Hematopoietic multipotent progenitor cell treated with erythropoietin and hydrocortisone succinate and interleukin-3 and kit ligand, for 6 days (in vitro differentiated cells): ENCODE results near the gene PIKFYVE.
"Not testable (repeated sequence)": the region's sequence is repeated elsewhere in the genome, so short reads cannot be mapped to it uniquely, and the experiment has no call there.

Experiments
- DNase-seq: peaks from one replicate; pipeline ENCODE4 v3.0.0-alpha.2; 2015

PIKFYVE gene

DNA sequence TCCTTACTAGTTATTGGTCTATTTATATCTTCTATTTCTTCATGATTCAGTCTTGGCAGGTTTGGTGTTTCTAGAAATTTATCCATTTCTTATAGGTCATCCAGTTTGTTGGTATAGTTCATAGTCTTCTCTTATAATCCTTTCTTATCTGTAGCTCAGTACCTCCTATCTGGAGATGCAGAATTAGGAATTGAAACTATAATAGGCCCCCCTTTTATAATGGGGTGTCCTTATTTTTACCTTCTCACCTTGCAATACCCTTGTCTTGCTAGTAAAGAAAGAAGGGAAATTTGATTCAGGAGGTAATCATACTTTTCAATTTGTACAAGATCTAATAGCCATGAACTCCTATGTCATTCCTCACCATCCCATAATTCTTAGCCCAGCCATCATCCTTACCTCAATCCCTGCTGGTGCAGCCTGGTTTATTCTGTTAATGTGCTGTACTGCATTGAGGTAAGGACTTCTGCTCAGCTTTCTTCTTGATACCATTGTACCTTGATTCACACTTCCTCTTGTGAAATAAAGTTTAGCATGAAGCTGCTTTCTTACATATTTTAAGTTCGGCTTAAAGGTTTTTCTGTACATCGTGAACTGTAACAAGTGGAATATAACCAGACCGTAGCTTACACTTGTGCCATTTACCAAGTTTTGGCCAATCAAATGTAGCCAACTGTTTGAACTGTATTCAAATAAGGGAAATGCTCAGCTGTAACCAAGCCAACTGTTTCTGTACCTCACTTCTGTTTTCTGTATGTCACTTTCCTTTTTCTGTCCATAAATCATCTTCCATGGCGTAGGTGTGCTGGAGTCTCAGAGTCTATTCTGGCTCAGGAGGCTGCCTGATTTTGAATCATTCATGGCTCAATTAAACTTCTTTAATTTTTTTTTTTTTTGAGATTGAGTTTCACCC lies 100.4 kb downstream of the PIKFYVE start:
- peak; percentile 43 for DNase-seq

DNA sequence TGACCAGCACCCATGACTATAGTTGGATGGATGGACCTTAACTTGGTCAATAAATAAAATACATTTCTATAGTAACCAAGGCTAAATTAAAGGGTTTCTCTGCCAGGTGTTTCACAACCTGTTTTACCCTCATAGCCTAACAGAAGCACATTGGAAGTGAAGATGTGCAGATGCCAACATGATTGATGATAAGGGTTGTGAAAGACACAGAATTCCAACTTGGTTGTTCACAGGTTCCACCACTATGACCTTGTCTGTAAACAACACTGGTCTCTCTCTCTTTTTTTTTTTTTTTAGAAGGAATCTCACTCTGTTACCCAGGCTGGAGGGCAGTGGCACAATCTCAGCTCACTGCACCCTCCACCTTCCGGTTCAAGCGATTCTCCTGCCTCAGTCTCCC lies 103.0 kb downstream of the PIKFYVE start:
- no peak for DNase-seq

DNA sequence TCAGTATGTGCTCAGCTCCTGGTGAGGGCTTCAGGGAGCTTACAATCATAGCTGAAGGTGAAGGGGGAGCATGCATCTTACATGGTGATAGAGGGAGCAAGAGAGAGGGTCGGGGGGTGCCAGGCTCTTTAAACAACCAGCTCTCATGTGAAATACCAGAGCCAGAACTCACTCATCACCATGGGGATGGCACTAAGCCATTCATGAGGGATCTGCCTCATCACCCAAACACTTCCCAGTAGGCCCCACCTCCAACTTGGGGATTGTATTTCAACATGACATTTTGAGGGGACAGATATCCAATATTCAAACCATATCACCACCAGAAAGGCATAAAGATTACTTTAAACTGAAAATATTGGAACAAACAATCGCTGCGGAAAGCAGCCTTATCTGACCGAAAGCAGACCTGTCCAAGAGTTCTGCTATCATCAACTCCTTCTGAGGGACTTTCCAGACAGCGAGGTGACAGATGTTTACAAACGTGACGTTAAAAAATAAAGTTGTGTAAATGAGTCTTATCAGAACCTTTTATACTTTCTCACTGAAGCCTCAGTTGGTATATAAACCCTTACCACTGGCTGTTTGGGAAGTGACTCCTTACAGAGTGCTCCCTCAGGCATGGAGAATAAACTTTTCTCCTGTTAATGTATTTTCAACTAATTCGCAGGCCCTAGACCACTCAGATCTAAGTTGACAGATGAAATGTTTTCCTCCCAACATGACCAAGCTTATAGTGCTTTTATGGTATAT lies 105.0 kb downstream of the PIKFYVE start:
- peak; percentile 65 for DNase-seq

DNA sequence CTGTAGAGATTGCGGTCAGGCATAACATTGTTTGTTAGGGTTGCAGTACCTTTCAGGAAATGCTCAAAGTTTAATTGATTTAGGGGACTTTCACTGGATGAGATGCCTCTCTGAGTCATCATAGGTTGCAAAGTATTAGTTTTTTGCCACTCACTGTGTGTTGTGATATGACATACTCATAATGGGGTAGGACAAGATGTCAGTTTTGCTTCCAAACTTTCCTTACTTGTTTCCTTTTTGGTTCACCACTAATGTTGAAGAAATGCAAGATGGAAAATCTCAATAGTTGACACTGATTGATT lies 105.5 kb downstream of the PIKFYVE start:
- DNase-seq: no peak

DNA sequence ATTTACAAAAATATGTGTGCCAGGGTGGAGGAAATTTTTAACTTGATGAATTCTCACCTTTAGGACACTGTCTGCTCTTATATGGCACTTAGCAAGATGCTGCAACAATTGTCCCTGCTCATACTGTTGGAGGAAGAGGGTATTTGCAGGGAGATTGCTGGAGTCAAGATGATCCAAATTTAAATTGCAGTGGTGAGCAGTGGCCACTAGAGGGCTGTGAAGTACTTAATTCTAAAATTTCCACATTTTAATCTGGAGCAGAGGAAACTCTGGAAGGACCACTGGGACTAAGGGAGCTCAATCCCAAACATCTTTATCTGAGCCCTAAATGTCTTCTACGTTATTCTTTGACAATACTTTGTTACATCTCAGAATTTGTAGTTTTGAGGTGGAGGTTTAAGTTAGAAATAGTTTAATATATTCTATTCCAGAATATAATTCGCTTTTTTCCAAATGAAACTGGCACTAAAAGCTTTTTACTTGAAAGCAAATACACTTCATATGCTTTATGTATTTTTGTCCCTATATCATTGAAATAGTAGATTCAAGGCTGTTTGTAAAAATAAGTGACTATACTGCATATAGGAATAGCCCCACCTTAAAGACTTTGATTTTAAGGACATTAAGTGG lies 107.5 kb downstream of the PIKFYVE start:
- DNase-seq: peak; percentile 70

DNA sequence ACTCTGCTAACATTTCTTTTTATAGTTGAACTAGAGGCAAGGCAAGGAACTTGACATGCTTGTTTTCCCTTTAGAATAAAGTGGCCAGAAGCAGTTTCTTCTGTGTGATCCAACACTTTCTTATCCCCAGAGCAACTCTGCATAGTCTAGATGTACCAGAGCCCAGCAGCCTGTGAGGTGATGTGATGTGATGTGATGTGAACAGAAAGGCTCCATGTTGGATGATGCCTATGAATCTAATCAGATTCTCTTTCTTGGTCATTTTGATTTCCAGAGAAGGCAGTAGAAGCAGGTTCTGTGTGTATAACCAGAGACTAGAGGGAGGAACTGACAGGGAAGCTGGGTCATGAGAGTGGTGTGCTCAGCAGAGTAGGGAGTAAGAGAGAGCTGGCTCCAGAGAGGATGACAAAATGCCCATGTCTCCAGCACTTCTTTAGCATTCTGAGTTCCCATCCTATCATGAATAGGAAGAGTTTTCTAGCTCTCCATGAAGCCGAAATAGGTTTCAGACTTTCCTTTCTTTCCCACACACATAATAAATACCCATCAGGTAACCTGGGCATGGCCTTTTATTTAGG lies 109.5 kb downstream of the PIKFYVE start:
- DNase-seq: no peak

DNA sequence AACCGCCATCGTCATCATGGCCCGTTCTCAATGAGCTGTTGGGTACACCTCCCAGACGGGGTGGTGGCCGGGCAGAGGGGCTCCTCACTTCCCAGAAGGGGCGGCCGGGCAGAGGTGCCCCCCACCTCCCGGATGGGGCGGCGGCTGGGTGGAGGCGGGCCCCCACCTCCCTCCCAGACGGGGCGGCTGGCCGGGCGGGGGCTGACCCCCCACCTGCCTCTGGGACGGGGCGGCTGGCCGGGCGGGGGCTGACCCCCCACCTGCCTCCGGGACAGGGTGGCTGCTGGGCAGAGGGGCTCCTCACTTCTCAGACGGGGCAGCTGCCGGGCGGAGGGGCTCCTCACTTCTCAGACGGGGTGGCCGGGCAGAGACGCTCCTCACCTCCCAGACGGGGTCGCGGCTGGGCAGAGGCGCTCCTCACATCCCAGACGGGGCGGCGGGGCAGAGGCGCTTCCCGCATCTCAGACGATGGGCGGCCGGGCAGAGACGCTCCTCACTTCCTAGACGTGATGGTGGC lies 111.3 kb downstream of the PIKFYVE start:
- not testable (repeated sequence) for DNase-seq

DNA sequence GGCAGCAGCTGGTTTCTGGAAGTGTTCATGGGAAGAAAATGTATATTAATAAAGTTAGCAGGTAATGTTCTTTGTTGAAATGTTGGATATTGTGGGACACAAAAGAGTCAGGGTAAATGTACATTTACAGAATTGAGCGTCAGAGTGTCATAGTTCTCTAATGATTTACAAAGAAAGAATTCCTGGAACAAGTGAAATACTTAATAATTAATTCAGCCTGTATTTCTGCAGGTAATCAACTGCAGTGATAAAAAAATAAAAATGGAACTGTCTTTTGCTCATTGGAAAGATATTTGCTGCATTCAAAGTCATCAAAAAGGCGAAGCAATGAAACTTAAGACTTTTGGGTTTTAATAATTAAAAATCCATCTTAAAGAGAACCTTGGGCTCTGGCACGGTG lies 113.1 kb downstream of the PIKFYVE start:
- DNase-seq: no peak

DNA sequence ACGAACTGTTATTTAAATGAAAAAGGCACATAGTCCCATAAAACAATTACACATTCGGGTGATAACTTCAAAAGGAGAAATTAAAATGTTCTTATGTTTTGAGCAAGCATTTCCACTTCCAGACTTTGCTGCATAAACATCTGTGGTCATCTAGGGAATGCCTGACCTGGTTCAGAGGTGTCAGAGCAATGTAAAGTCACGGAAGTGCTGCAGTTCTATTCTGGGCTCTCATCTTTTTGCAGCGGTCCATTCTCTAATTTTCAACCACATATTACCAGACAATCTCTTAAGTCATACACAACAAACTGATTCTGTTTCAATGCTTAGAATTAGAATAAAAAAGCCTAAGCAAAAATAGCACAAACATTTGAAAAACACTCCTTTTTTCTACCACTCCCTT lies 118.6 kb downstream of the PIKFYVE start:
- DNase-seq: no peak

DNA sequence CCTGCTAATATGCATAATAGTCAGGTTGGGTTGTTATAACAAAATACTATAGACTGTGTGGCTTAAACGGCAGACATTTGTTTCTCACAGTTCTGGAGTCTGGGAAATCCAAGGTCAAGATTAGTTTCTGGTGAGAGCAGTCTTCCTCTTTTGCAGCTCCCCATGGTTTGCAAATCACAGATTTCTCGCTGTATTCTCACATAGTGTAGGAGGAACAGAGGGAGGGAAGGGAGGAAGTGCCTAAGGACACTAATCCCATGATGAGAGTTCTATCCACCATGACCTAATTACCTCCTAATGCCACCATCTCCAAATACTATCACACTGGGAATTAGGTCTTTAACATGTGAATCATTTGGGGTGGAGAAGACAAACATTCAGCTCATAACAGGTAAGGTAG lies 120.5 kb downstream of the PIKFYVE start:
- no peak for DNase-seq

DNA sequence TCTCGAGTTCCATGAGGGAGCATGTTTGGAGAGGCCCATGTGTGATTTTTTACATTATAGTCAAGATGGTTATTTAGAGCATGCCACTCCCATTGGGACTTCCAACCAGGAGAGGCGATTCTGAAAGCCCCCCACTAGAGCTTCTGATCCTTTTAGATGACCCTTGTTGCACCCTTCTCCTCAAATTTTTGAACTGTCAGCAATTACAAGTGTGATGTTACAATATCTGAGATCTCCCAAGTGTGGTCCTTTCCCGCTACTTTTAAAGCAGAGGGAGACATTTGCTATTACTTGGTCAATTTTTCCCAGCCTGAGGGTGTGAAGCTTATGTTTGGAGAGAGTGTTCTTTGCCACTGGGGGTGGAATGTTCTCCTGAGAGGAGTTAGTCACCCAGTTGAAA lies 123.9 kb downstream of the PIKFYVE start:
- DNase-seq: no peak

DNA sequence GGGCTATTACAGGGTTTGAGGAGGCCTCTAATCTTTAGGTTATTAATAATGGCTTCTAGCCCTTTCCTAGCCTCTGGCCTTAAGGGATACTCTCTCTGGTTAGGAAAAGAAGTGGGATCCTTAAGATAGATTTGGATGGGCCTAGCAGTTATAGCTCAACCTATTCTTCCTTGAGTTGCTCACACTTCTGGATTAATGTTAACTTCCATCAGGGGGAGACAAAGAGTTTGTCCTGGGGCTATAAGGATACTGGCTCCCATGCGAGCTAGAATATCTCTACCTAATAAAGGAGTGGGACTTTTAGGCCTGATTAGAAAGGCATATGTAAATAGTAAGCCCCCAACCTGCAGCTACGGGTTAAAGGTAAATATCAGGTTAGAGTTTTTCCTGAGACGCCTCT lies 126.2 kb downstream of the PIKFYVE start:
- peak; percentile 15 for DNase-seq

DNA sequence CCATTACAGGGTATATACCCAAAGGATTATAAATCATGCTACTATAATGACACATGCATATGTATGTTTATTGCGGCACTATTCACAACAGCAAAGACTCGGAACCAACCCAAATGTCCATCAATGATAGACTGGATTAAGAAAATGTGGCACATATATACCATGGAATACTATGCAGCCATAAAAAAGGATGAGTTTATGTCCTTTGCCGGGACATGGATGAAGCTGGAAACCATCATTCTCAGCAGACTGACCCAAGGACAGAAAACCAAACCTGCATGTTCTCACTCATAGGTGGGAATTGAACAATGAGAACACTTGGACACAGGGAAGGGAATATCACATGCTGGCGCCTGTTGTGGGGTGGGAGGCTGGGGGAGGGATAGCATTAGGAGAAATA lies 130.7 kb downstream of the PIKFYVE start:
- not testable (repeated sequence) for DNase-seq

DNA sequence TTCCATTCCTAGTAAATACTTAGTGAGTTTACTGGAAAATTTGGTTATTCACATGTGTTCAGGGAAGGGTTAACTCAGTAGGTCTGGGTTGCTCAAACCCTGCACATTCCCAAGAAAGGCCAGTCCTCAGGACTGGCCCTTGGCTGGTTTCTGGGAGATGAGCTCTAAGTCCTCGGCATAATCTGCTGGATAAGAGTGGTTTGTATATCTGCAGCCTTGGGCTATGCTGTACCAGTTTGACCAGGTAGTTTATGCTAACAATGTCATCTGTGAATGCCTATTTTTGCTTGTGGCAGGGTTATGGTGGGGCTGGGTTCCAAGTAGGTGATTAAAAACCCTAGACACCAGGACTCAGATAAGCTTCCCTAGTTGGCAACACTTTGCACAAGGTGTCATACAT lies 133.1 kb downstream of the PIKFYVE start:
- DNase-seq: no peak

DNA sequence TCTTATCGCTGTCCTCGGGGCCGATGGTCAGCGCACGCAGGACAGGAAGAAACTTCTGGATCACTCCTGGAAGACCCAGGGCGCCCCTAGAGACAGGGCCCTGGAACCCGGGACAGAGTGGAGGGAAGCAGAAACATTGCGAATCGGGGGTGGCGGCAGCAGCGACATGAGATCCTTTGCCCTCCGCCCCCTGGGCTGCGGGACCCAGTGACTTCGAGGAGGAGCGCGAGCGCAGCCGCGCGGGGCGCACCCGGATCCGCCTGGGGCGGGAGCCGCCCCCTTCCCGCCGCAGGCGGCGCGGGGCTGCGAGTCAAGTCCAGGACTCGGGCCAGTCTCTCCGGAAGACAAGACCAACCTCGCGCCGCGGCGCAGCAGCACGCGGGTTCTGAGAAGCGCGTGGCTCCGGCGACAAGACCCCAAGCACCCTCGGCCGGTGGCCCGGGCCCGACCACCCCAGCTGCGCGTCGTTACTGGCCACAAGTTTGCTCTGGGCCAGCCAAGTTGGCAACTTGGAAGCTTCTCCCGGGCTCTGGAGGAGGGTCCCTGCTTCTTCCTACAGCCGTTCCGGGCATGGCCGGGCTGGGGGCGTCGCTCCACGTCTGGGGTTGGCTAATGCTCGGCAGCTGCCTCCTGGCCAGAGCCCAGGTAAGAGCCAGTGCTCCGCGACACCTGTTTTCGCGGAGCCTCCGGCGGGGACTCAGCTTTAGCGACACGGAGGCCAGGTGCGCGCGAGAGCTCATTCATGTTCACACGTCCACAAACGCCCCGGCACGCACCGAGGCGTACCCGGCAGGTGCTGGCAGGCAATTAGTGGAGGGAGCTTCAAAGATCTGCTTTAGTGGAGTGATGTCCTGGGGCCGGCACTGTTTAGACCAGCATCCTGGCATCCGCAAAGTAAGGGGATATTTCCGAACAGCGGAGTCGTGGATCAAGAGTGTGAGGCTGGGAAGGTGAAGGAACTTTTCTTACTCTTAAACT lies 140.7 kb downstream of the PIKFYVE start, which contains the start of gene PTH2R:
Gene PTH2R, plus strand, starts transcription at position 319 of the 978 bp plus-strand sequence. Its CDS starts 252 bp downstream, at position 571.
- DNase-seq: peak; percentile 19

DNA sequence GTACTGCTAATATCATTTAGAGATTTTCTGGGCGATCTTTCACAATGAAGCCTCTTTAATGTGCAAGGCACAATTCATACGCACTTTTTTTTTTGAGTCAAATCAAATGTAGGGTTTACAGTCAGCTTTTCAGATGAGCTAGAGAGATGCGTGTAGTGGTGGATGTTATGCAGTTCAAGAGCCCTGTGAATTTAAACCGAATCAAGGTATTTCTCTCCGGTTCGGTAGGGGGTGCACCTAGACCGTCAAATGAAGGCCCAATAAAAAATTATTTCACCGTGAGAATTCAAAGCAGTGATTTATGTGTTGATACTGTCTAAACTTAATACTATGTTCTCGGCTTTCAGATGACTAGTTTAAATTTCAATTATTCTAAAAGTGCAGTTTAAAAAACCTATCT lies 141.6 kb downstream of the PIKFYVE start:
- peak; percentile 69 for DNase-seq
